CD4-positive, alpha-beta T cell (primary cell): ENCODE measurements around the gene QPCTL. TPM values are rescaled to one million over a fixed set of nuclear protein-coding genes. Genes with fewer than 3 reads are reported as not detected.

Source experiments
- ATAC-seq: fragments of 200-7000 bp; cut with Tn5 transposase; one replicate; pipeline ENCODE4 v1.10.0; 2022; ENCODE audit warnings: mild to moderate bottlenecking; ENCODE audit not compliant: poor library complexity
- CTCF ChIA-PET: fragments of 350-600 bp; sonication (Branson Sonifier 250); formaldehyde crosslinking; loops from one replicate; lab custom pipeline; 2021; ENCODE audit warnings: antibody characterized with exemption, inconsistent platforms; lab: Charles Lee
- POLR2A ChIA-PET: fragments of 350-600 bp; sonication (Branson Sonifier 250); formaldehyde crosslinking; loops from one replicate; lab custom pipeline; 2021; ENCODE audit warnings: antibody characterized with exemption, inconsistent platforms; lab: Charles Lee
- DNase-seq, 14 experiments: peaks; one replicate each; pipeline ENCODE4 v3.0.0-alpha.2; 2013 to 2020; ENCODE audit warnings: mixed read lengths in 2 of 14
- H3K27ac ChIP-seq, 2 donors: one replicate each; pipeline versions ENCODE4 v1.5.1 to v1.7.0; 2013; ENCODE audit warnings: low read length in 2 of 2, low read depth in 1 of 2, mild to moderate bottlenecking in 1 of 2
- H3K27me3 ChIP-seq, 2 experiments: 1 replicate in 1 of 2; 2 replicates in 1 of 2; pipeline versions ENCODE4 v1.6.1 to v1.7.0; 2013; ENCODE audit warnings: low read length in 2 of 2, control low read depth in 1 of 2, mild to moderate bottlenecking in 1 of 2, moderate library complexity in 1 of 2; ENCODE audit not compliant: insufficient read depth in 2 of 2, control insufficient read depth in 1 of 2
- H3K36me3 ChIP-seq: one replicate; pipeline ENCODE4 v1.6.1; 2013; ENCODE audit warnings: low read length, control low read depth; ENCODE audit not compliant: insufficient read depth
- H3K4me1 ChIP-seq: one replicate; pipeline ENCODE4 v1.6.1; 2013; ENCODE audit warnings: low read length, control low read depth; ENCODE audit not compliant: insufficient read depth
- H3K4me3 ChIP-seq: one replicate; pipeline ENCODE4 v1.5.1; 2013; ENCODE audit warnings: mild to moderate bottlenecking, low read length, moderate library complexity
- H3K9me3 ChIP-seq, 2 experiments: 1 replicate in 1 of 2; 2 replicates in 1 of 2; pipeline versions ENCODE4 v1.6.1 to v1.7.0; 2013; ENCODE audit warnings: low read length in 2 of 2, mild to moderate bottlenecking in 2 of 2, control low read depth in 1 of 2, moderate library complexity in 1 of 2; ENCODE audit not compliant: control insufficient read depth in 1 of 2, insufficient read depth in 1 of 2
- H3K27ac Mint-ChIP-seq: one replicate; pipeline ENCODE4 v1.8.0; 2020; ENCODE audit warnings: mixed read lengths
- H3K27me3 Mint-ChIP-seq: one replicate; pipeline ENCODE4 v1.8.0; 2021; ENCODE audit warnings: mixed read lengths
- H3K36me3 Mint-ChIP-seq: one replicate; pipeline ENCODE4 v1.8.0; 2021; ENCODE audit warnings: low read depth, mixed read lengths
- H3K4me1 Mint-ChIP-seq: one replicate; pipeline ENCODE4 v1.8.0; 2021; ENCODE audit warnings: low read depth, mixed read lengths
- H3K4me3 Mint-ChIP-seq: one replicate; pipeline ENCODE4 v1.8.0; 2020; ENCODE audit warnings: mild to moderate bottlenecking, mixed read lengths
- H3K9me3 Mint-ChIP-seq: one replicate; pipeline ENCODE4 v1.8.0; 2020; ENCODE audit warnings: mixed read lengths
- intact Hi-C, 2 experiments: fragments of 100-400 bp; cut with DNase I in 1 of 2; cut with micrococcal nuclease in 1 of 2; formaldehyde crosslinking; loops; one replicate each; pipeline versions ENCODE4 v1.15.1 to v1.9.0; 2023 to 2025; cut with DNase I, micrococcal nuclease
- total RNA-seq, 174 experiments: library from RNA in 2 of 174; stranded (reverse) in 2 of 174; gene quantifications; one replicate each; pipeline ENCODE4 v1.2.3 and lab custom pipeline; 2021 to 2026
- TF ChIP-seq, protein P1 (sequence below): fragments of 200-600 bp; IDR thresholded peaks from one replicate; pipeline ENCODE4 v1.8.0; 2022; ENCODE audit warnings: antibody characterized with exemption, mild to moderate bottlenecking

QPCTL gene
- total RNA-seq, 2 experiments from 2014 or later = 3.7 to 5.0 TPM

DNA sequence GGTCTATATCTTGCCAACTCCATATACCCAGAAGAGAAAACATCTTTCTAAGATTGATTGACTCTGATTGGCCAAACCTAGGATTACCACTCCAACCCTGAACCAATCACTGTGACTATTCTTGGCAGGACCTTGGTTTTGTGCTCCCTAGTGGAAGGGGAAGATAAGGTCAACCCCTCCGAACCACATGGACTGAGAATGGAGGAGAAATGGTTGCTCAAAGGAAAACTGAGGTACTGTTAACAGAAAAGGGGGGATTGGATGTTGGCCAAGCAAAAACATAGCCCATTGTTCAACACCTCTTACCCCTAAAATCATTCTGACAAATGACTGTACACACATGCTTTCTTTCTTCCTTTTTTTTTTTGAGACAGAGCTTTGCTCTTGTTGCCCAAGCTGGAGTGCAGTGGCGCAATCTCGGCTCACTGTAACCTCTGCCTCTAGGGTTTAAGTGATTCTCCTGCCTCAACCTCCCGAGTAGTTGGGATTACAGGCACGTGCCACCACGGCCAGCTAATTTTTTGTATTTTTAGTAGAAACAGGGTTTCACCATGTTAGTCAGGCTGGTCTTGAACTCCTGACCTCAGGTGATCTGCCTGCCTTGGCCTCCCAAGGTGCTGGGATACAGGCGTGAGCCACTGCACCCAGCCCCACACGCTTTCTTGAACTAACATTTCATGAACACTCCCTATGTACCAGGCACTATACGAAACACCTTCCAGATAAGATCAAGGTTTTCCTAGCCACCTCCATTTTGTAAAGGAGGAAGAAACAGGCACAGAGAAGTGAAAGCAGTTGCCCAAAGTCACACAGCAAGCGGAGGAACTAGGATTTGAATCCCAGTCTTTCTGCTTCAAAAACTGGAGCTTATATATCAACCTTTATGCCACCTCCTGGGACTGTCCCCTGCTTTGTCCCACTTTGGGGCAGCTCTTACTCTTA, 47.3 kb downstream of the QPCTL start:
- no peaks in the 10 kb centered on the region for H3K4me1 Mint-ChIP-seq
- H3K27me3 ChIP-seq = no peaks in the 10 kb centered on the region
- intact Hi-C loops = no loop called here
- no peaks in the 10 kb centered on the region for H3K9me3 ChIP-seq
- no peaks in the 10 kb centered on the region for H3K36me3 ChIP-seq
- no peaks in the 10 kb centered on the region for H3K9me3 Mint-ChIP-seq
- peaks cover 5% of the 10 kb centered on the region for H3K27me3 Mint-ChIP-seq
- ChIA-PET POLR2A (no interaction called here), CTCF (no interaction called here)
- no peaks in the 10 kb centered on the region for H3K4me1 ChIP-seq
- ATAC-seq (no peak), DNase-seq (no peak)
- no peak overlapping the region for H3K4me3 ChIP-seq
- H3K27ac Mint-ChIP-seq = no peak overlapping the region
- TF ChIP-seq, protein P1, sequence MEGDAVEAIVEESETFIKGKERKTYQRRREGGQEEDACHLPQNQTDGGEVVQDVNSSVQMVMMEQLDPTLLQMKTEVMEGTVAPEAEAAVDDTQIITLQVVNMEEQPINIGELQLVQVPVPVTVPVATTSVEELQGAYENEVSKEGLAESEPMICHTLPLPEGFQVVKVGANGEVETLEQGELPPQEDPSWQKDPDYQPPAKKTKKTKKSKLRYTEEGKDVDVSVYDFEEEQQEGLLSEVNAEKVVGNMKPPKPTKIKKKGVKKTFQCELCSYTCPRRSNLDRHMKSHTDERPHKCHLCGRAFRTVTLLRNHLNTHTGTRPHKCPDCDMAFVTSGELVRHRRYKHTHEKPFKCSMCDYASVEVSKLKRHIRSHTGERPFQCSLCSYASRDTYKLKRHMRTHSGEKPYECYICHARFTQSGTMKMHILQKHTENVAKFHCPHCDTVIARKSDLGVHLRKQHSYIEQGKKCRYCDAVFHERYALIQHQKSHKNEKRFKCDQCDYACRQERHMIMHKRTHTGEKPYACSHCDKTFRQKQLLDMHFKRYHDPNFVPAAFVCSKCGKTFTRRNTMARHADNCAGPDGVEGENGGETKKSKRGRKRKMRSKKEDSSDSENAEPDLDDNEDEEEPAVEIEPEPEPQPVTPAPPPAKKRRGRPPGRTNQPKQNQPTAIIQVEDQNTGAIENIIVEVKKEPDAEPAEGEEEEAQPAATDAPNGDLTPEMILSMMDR = no peak
- H3K4me3 Mint-ChIP-seq = no peak overlapping the region
- H3K27ac ChIP-seq = no peak overlapping the region
- H3K36me3 Mint-ChIP-seq = no peaks in the 10 kb centered on the region

DNA sequence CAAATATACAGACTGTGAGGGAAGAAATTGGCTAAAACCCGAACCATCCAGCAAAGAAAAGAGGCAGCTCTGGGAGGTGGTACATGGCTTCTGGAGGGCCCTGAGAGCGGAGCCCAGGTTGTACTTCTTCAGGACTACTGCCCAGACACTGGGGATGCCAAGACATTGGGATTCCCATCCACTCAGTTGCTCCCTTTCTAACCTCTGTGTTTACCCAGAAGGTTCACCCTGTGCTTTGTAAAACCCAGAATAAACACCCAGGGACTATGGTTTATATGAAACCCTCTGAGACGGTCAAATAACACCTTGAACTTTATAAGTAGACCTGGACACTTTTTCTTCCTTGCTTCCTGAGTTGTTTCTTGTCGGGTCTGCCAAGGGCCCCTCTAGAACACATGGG, 50.5 kb downstream of the QPCTL start:
- TF ChIP-seq, protein P1 = no peak
- H3K9me3 ChIP-seq = no peaks in the 10 kb centered on the region
- H3K27ac ChIP-seq = no peak overlapping the region
- no peaks in the 10 kb centered on the region for H3K9me3 Mint-ChIP-seq
- no peaks in the 10 kb centered on the region for H3K4me1 ChIP-seq
- H3K27me3 Mint-ChIP-seq = peaks cover 19% of the 10 kb centered on the region
- no peaks in the 10 kb centered on the region for H3K36me3 ChIP-seq
- ATAC-seq = no peak
- ChIA-PET CTCF (no interaction called here), POLR2A (no interaction called here)
- H3K27ac Mint-ChIP-seq = no peak overlapping the region
- H3K27me3 ChIP-seq = peaks cover 0 to 5% of the 10 kb centered on the region in 2 experiments
- H3K4me3 Mint-ChIP-seq = no peak overlapping the region
- no peaks in the 10 kb centered on the region for H3K36me3 Mint-ChIP-seq
- H3K4me1 Mint-ChIP-seq = no peaks in the 10 kb centered on the region
- H3K4me3 ChIP-seq = no peak overlapping the region
- no peak for DNase-seq
- intact Hi-C loops = no loop called here

DNA sequence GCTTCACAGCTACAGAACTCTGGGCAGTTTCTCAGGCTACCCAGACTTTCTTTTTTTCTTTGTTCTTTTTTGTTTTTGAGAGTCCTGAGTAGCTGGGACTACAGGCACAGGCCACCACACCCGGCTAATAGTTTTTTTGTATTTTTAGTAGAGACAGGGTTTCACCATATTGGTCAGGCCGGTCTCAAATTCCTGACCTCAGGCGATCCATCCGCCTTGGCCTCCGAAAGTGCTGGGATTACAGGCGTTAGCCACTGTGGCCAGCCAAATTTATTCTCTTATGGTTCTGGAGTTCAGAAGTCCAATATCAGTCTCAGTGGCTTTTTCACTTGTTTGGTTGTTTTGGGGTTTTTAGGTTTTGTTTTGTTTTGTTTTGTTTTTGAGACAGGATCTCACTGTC, 53.1 kb downstream of the QPCTL start:
- intact Hi-C loops = no loop called here
- no peak overlapping the region for H3K27ac ChIP-seq
- no peaks in the 10 kb centered on the region for H3K36me3 ChIP-seq
- H3K9me3 ChIP-seq = no peaks in the 10 kb centered on the region
- H3K27me3 ChIP-seq = peaks cover 0 to 5% of the 10 kb centered on the region in 2 experiments
- Mint-ChIP-seq H3K27me3 (peaks cover 16% of the 10 kb centered on the region), H3K4me3 (no peak overlapping the region), H3K36me3 (no peaks in the 10 kb centered on the region), H3K9me3 (no peaks in the 10 kb centered on the region), H3K4me1 (no peaks in the 10 kb centered on the region), H3K27ac (no peak overlapping the region)
- no peaks in the 10 kb centered on the region for H3K4me1 ChIP-seq
- ChIA-PET CTCF (no interaction called here), POLR2A (no interaction called here)
- DNase-seq (no peak), ATAC-seq (no peak)
- no peak overlapping the region for H3K4me3 ChIP-seq
- TF ChIP-seq, protein P1 = no peak
